Femur (tissue), 1 donor: Measurements from ENCODE around the gene GPR137C.
"Not testable (repeated sequence)": the region's sequence is repeated elsewhere in the genome, so short reads cannot be mapped to it uniquely, and the experiment has no call there.

Experiments used
- DNase-seq: peaks from one replicate; pipeline ENCODE4 v3.0.0-alpha.2; 2017

Gene GPR137C

DNA sequence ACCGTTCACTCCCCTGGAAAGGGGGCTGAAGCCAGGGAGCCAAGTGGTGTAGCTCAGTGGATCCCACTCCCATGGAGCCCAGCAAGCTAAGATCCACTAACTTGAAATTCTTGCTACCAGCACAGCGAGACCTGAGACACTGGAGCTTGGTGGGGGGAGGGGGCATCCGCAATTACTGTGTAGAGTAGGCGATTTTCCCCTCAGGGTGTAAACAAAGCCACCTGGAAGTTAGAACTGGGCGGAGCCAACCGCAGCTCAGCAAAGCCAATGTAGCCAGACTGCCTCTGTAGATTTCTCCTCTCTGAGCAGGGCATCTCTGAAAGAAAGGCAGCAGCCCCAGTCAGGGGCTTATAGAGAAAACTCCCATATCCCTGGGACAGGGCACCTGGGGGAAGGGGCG, 15.8 kb downstream of the GPR137C start:
- DNase-seq: not testable (repeated sequence)

- no peak for DNase-seq
Observed at GRCh38 chr14:52575858-52576257, 23.2 kb downstream of the GPR137C start.

DNA sequence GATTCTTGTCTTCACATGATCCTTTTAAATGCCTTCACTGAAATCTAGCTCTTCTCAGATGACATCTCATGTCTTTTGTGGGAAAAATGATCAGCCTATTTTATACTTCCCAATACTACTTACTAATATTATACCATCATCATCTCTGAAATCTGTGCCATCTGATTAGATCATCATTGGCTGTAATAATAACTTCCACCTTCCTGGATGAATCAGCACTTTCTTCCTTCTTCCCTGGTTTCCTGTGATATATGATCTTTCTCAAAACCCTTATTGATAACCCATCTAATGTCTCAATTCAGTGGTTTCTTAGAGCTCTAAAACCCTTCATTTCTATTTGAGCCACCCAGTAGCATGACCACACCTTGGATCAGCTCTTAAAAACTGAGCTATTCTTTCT, 30.9 kb downstream of the GPR137C start:
- no peak for DNase-seq

- no peak for DNase-seq
Observed at GRCh38 chr14:52589646-52590045, 37.0 kb downstream of the GPR137C start.

GRCh38 chr14:52590318-52590717, 37.7 kb downstream of the GPR137C start:
- no peak for DNase-seq

DNA sequence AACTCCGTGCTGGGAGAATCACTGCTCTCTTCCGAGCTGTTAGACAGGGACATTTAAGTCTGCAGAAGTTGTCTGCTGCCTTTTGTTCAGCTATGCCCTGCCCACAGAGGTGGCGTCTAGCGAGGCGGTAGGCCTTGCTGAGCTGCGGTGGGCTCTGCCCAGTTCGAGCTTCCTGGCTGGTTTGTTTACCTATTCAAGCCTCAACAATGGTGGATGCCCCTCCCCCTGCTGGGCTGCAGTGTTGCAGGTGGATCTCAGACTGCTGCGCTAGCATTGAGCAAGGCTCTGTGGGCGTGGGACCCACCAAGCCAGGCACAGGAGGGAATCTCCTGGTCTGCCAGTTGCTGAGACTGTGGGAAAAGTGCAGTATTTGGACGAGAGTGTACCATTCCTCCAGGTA, 43.7 kb downstream of the GPR137C start:
- DNase-seq: no peak

DNA sequence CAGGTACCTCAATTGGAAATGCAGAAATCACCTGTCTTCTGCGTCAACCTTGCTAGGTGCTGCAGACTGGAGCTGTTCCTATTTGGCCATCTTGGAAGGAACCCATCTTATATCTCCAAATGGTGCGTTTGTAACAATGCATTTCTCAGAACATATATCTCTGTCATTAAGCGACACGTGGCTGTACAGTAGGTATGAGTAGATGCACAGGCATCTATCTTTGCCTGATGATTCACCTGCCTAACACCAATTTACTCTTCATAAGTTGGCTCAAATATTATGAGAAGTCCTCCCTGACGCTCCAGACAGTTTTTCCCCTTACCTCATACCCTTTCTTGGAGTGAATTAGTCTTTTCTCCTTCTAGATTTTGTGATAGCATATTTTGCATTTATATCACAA, 44.2 kb downstream of the GPR137C start:
- DNase-seq: no peak

- DNase-seq: no peak
Observed at GRCh38 chr14:52598568-52598967, 45.9 kb downstream of the GPR137C start.

DNA sequence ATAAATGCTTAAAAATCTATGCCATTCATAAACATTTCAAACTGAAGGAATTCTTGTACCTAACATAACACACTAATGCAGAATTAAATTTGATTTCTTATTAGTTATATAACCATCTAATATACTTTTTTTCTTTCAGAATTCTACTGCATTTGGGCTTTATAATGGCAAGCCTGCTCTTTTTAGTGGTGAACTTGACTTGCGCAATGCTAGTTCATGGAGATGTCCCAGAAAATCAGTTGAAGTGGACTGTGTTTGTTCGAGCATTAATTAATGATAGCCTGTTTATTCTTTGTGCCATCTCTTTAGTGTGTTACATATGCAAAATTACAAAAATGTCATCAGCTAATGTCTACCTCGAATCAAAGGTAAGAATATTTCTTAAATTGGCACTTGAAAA, 47.3 kb downstream of the GPR137C start:
- no peak for DNase-seq

- no peak for DNase-seq
Observed at GRCh38 chr14:52602131-52602530, 49.5 kb downstream of the GPR137C start.

DNA sequence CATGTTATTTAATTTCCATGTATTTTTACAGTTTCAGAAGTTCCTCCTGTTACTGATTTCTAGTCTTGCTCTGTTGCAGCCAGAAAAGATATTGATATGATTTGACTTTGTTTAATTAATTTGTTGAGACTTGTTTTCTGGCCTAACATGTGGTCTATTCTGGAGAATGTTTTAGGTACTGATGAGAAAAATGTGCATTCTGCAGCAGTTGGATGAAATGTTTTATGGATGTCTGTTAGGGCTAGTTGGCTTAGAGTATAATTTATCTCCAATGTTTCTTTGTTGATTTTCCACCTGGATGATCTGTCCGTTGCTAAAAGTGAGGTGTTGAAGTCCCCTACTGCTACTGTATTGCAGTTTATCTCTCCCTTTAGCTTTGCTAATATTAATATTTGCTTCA, 54.4 kb downstream of the GPR137C start:
- no peak for DNase-seq

DNA sequence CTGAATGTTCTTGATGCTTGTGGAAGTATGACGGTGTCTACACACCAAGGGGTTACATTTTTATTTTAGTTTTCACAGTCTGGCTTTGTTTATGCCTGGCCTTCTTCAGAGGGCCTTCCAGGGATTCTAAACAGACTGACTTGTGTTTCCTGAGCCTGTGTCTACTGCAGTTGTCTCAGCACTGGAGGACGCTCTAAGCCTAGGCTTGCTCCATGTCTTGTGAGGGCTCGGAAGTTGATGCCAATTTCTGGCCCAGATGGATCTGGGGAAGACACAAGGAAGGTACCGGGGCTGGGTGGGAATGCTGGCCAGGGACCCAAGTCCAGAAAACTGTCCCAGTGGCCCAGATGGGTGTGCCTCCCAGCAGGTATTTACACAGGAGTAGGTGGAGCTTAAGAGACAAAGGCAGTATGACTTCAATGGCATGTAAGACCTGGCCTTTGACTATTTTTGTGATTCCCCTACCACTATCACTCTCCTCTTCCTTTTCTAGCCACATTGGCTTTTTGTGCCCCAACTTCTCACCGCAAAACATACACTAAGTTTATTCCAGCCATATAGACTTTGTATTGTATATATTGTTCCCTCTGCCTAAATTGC, 56.9 kb downstream of the GPR137C start:
- no peak for DNase-seq

GRCh38 chr14:52610187-52610586, 57.6 kb downstream of the GPR137C start:
- DNase-seq: no peak

DNA sequence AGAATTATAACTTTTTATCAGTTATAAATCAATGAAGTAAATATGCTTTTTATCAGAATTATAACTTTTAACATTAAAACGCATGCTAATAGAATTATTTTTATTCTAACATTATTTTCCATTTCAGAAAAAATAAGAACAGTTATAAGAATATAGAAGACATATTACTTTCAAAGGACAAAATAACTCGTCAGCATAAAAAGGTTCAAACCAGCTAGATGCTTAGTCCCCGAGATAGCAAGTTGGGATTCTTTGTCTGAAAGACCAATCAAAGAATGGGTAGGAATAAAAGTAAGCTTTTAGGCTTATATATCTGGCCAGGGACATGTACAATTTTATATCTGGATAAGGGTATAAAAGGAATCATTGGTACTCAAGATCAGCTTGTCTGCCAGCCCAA, 66.0 kb downstream of the GPR137C start:
- no peak for DNase-seq

DNA sequence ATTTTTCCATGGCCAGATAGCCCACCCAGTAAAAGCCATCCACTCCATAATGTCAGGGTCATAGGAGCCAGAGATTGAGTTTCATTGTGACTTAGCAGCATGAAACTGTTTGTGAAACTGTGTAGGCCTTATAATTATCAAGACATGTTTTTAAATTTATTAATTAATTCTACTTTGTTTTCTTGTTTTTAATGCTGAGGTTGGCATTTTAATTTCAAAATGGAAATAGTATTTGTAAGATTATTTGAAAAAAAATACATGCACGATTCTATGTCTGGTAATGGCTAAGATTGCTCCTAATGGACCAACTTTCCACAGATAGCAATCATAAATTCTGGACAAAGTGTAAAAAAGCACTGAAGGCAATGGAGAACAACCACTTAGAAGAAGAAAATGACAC, 67.1 kb downstream of the GPR137C start:
- DNase-seq: no peak

GRCh38 chr14:52640137-52640536, 87.5 kb downstream of the GPR137C start:
- no peak for DNase-seq

- no peak for DNase-seq
Observed at GRCh38 chr14:52641745-52642144, 89.1 kb downstream of the GPR137C start.

DNA sequence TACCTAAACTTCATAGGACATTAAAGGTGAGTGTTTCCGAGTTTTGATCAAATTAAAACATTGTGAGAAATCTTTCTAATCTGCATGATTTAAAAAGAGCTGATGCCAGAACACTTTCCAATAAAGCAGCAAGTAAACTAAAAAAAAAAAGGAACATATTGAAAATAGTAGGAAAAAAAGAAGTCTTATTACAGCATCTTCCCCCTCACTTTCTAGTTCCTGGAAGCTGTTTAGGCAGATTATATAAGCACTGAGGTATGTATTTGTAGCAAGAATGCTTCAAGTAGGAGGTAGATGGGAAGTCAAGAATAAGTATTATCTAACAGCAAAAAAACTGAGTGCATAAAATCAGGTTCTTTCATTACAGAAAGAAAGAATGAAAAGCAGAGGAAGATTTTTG, 96.9 kb downstream of the GPR137C start:
- no peak for DNase-seq

GRCh38 chr14:52650774-52651173, 98.1 kb downstream of the GPR137C start:
- DNase-seq: no peak

- no peak for DNase-seq
Observed at GRCh38 chr14:52656905-52657304, 104.3 kb downstream of the GPR137C start.

- DNase-seq: no peak
Observed at GRCh38 chr14:52660325-52660724, 107.7 kb downstream of the GPR137C start.

DNA sequence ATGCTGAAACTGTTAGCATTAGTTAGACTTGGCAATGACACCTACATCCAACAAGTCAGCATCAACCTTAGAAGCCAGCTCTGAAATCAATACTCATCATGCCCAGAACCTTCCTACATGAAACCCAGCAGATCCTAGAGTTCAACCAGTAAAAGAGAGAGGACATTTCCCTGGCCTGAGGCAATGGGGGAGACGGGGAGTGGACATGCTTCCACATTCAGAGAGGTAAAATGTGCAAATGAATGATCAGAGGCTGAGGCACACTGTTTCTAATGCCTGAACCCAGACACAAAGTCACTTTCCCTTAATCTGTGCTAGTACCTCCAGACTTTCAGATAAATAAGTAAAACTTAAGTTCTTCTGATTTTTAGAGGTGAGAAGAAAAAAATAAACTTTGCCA, 108.2 kb downstream of the GPR137C start:
- no peak for DNase-seq

DNA sequence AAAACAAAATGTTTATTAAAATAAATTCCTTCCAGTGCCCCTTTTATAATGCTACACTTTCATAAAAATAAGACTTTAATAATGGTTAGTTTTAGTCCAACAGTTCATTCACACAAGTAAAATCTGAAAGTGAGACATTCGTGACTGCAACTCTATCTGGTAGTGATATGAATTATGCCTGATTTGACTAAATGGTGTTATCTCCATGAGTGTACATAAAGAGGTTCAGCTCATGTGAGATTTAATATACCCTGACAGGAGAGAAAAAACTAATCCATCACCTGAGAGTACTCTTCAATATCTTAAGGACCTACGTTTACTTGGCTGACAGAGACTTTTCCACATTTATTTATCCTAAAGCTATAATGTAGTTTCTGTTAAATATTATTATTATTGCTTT, 108.7 kb downstream of the GPR137C start:
- DNase-seq: no peak

GRCh38 chr14:52663850-52664249, 111.2 kb downstream of the GPR137C start:
- no peak for DNase-seq

- DNase-seq: no peak
Observed at GRCh38 chr14:52678591-52678990, 126.0 kb downstream of the GPR137C start.
